HG03457 (cell line): Measurements from ENCODE around the gene CABP4.
"Not testable (repeated sequence)": the region's sequence is repeated elsewhere in the genome, so short reads cannot be mapped to it uniquely, and the experiment has no call there.

ENCODE experiments used
- ATAC-seq: cut with Tn5 transposase; IDR thresholded peaks from one replicate; pipeline ENCODE4 v1.9.1; 2021; ENCODE audit warnings: moderate number of reproducible peaks; ENCODE audit not compliant: unreplicated experiment

Gene CABP4

DNA sequence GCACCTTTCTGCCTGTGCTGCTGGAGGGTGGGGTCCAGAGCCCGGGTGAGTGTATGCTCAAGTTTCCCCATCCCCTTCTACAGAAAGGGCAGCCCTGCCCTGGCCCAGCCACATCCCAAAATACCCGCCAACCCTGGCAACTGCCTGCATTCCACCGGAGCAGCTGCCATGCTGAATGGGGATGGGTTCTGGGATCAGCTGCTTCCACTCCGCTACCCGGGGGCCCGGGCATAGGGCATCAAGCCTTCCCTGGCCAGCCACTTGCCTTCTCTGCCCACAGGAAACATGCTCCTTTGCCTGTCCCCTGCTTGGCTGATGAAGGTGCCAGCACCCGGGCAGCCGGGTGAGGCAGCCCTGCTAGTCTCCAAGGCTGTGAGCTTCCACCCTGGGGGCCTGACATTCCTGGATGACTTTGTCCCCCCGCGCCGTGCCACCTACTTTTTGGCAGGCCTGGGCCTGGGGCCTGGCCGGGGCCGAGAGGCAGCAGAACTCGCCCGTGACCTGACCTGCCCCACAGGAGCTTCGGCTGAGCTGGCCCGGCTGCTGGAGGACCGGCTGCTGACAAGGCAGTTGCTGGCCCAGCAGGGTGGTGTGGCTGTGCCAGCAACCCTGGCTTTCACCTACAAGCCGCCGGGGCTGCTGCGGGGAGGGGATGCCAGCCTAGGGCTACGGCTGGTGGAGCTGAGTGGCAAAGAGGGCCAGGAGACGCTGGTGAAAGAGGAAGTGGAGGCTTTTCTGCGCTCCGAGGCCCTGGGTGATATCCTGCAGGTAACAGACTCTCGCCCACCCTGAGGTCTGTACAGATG is 36.5 kb upstream of the CABP4 start:
- no peak for ATAC-seq

DNA sequence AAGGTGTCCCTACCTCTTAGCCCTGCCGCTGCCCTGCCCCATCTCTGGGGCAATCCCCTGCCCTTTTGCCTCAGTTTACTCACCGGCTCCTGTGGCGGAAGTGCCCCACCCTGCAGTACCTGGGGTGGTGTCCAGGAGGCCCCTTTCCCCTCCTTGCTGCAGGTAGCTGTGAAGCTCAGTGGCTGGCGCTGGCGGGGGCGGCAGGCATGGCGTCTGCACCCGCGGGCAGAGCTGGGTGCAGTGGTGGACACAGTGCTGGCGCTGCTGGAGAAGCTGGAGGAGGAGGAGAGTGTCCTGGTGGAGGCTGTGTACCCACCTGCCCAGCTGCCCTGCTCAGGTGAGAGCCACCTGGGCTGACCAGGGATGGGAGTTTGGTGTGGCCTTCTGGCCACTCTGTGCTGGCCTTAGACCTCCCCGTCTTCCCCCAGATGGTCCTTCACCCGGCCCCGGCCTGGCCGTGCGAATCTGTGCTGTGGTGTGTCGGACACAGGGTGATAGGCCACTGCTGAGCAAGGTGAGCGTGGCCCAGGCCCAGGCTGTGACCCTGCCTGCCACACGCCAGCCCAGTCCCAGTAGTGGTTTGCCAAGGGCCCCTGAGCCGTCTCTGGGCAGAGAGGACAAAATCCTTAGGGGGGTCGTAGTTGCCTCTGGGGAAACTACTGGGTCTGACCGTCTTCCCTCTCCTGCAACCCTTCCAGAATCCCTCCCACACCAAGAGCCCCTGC is 35.7 kb upstream of the CABP4 start:
- no peak for ATAC-seq

GRCh38 chr11:67420147-67420645 is 35.0 kb upstream of the CABP4 start:
- ATAC-seq, result no peak

- peak; percentile 64 for ATAC-seq
Measured at GRCh38 chr11:67420646-67421429, 34.3 kb upstream of the CABP4 start.

- ATAC-seq, result no peak
Measured at GRCh38 chr11:67421430-67422031, 33.6 kb upstream of the CABP4 start.

- ATAC-seq, result no peak
Measured at GRCh38 chr11:67422891-67423290, 32.3 kb upstream of the CABP4 start.

- ATAC-seq, result no peak
Measured at GRCh38 chr11:67423466-67423865, 31.7 kb upstream of the CABP4 start.

GRCh38 chr11:67423891-67424613 is 31.1 kb upstream of the CABP4 start:
- no peak for ATAC-seq

GRCh38 chr11:67427364-67427859 is 27.7 kb upstream of the CABP4 start:
- not testable (repeated sequence) for ATAC-seq

DNA sequence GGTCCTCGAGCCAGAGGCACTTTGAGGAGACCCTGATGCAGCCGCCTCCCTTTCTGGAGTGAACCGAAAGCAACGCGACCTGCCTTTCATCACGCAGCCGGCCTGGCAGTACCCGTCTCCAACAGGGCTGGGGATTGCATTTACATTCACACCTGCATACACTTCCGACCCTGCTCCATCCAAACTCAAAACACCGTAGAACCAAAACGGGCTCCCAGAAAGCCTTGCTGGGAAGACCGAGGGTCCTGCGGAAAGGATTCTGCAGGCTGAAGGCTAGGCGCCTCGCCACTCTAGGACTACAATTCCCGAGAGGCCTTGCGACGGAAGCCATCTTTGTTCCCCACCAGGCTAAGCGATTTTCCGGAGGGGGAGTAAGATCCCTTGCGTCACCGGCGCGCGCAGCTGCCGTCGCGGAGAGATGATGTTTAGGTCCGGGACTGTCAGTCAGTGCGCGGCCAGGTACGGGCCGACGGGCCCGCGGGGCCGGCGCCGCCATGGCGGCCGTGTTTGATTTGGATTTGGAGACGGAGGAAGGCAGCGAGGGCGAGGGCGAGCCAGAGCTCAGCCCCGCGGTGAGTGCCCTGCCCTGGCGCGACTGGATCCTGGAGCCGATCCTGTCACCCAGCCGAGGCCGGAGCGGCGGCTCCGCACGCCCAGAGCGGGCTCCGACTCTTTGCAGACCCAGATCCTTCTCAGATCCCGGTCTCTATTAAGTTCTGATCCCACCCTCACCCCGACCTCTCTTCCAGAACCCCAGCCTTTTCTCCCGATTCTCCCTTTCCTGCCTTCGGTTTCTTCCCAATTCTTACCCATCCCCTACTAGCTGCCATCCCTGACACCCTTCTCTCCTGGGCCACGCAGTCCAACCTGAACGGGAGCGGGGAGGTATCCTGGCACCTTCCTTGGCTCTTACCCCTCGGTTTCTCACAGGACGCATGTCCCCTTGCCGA is 26.8 kb upstream of the CABP4 start, which contains the start of gene RPS6KB2:
TSS of gene RPS6KB2 (plus strand) at position 443 of the 950 bp plus-strand sequence. CDS start at position 495, 52 bp downstream.
- peak; percentile 69 for ATAC-seq

DNA sequence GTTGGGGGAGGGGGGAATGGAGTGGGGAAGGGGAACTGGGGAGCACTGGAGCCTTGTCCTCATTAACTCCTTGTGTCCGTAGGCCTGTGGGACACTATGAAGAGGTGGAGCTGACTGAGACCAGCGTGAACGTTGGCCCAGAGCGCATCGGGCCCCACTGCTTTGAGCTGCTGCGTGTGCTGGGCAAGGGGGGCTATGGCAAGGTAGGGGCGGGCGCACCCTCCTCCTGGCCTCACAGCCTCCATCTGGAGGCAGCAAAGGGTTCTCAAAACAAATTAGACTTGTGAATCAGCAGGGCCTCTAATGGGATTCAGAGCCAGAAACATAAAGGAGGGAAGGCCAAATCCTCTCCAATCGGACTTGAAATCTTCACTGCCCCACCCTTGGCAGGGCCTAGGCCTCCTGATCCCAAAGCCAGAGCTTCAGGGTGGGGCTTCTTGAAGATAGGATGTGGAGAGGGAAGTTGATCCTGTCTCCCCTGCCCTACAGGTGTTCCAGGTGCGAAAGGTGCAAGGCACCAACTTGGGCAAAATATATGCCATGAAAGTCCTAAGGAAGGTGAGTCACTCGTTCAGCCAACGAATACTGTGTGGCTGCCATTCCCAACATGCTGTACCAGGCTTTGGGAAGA is 26.0 kb upstream of the CABP4 start:
- no peak for ATAC-seq

DNA sequence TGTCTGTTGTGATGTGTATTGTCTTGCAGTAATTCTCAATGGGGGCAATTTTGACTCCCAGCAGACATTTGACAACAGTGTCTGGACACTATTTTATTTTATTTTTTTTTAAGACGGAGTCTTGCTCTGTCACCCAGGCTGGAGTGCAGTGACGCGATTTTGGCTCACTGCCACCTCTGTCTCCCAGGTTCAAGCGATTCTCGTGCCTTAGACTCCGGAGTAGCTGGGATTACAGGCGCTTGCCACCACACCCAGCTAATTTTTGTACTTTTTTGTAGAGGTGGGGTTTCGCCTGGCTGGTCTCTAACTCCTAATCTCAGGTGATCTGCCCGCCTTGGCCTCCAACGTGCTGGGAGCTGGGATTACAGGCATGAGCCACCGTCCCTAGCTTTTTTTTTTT is 25.4 kb upstream of the CABP4 start:
- no peak for ATAC-seq

- ATAC-seq, result no peak
Measured at GRCh38 chr11:67431346-67432249, 23.6 kb upstream of the CABP4 start.

DNA sequence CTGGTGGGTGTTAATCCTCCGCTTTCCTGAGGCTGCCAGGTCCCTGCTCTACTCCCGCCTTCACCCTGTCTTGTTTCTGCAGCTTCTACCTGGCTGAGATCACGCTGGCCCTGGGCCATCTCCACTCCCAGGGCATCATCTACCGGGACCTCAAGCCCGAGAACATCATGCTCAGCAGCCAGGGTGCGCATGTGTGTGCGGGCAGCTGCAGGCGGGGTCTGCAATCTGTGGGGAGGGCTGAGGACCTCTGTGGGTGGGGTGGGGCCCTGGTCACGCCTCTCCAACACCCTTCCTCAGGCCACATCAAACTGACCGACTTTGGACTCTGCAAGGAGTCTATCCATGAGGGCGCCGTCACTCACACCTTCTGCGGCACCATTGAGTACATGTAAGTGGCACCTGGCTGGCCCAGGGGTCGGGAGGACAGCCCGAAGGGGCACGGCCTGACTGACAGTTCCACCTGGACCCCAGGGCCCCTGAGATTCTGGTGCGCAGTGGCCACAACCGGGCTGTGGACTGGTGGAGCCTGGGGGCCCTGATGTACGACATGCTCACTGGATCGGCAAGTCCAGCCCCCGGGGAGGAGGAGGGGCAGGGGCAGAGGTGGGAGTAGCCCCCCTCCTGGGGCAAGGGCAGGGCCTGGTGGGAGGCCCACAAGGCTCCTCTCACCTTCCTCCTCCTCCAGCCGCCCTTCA is 22.4 kb upstream of the CABP4 start:
- ATAC-seq, result no peak

DNA sequence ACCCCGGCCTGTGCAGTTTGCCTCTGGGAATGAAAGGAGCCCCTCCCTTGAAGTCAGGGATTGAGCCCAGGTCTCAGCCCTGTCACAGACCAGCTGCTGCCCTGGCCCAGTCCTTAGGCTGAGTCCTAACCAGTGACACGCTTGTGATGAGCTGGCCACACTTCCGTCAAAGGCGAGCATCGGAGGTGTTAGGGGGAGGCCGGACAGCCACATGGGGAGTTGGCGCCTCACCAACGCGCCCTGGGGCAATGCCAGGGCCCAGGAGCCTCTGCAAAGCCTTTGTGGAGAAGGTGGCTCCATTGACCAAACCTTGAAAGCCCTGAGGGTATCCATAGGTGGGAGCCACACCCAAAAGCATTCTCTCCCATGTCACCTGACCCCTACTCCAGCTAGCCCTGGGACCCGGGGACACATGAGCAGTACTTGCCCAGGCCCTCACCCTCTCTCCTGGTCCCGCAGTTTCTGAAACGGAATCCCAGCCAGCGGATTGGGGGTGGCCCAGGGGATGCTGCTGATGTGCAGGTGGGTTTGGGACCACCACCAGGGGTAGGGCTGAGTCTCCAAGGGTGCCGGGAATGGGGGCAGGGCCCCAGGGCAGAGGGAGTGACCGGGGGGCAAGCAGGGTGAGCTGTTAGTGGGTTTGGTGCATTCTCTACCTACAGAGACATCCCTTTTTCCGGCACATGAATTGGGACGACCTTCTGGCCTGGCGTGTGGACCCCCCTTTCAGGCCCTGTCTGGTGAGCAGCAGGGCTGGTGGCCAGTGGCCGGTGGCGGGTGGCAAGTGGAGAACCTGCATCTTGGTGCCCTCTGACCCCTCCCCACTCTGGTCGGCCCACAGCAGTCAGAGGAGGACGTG is 21.4 kb upstream of the CABP4 start:
- ATAC-seq, result no peak

DNA sequence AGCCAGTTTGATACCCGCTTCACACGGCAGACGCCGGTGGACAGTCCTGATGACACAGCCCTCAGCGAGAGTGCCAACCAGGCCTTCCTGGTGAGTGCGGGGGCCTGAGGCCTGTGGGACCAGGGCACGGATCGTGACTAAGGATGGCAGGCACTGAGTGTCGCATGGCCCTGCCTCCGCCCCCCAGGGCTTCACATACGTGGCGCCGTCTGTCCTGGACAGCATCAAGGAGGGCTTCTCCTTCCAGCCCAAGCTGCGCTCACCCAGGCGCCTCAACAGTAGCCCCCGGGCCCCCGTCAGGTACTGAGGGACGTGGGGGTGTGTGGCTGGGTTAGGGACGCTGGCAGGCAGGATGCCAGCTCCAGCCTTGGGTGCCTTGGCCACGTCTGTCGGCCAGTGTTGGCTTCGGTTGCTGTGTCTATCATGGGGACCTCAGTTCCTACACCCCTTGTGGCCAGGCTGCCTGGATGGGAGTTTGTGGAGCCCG is 20.7 kb upstream of the CABP4 start:
- no peak for ATAC-seq
